Heart left ventricle (tissue), 16 donors: ENCODE data around the gene FYN. TPM values are rescaled to one million over a fixed set of nuclear protein-coding genes. Genes with fewer than 3 reads are reported as not detected.

Experiments used
- ATAC-seq, 4 donors: fragments of 200-7000 bp; cut with Tn5 transposase; one replicate each; pipeline ENCODE4 v1.9.1; 2020 to 2022; ENCODE audit warnings: moderate library complexity in 4 of 4, mild to moderate bottlenecking in 3 of 4, moderate number of reproducible peaks in 1 of 4
- DNase-seq, 5 donors: peaks; one replicate each; pipeline ENCODE4 v3.0.0-alpha.2; 2020
- H3K27ac ChIP-seq, 12 donors: fragments of 200-600 bp; sonication (generic) in 4 of 12; one replicate each; pipeline versions ENCODE4 v1.5.0 to v1.8.0; 2016 to 2022; ENCODE audit warnings: mild to moderate bottlenecking in 2 of 12
- H3K27me3 ChIP-seq, 9 donors: fragments of 200-600 bp; sonication (generic) in 2 of 9; one replicate each; pipeline versions ENCODE4 v1.5.1 to v1.8.0; 2016 to 2022; ENCODE audit warnings: mild to moderate bottlenecking in 3 of 9
- H3K36me3 ChIP-seq, 9 donors: fragments of 200-600 bp; sonication (generic) in 2 of 9; one replicate each; pipeline versions ENCODE4 v1.5.0 to v1.8.0; 2018 to 2022; ENCODE audit warnings: mild to moderate bottlenecking in 2 of 9
- H3K4me1 ChIP-seq, 12 donors: fragments of 200-600 bp; sonication (generic) in 4 of 12; one replicate each; pipeline versions ENCODE4 v1.5.0 to v1.8.0; 2016 to 2022; ENCODE audit warnings: mild to moderate bottlenecking in 3 of 12
- H3K4me3 ChIP-seq, 12 donors: fragments of 200-600 bp; sonication (generic) in 4 of 12; one replicate each; pipeline versions ENCODE4 v1.5.0 to v1.8.0; 2017 to 2022; ENCODE audit warnings: mild to moderate bottlenecking in 9 of 12, moderate library complexity in 4 of 12
- H3K9me3 ChIP-seq, 12 donors: fragments of 200-600 bp; sonication (generic) in 4 of 12; one replicate each; pipeline versions ENCODE4 v1.5.0 to v1.8.0; 2016 to 2022; ENCODE audit warnings: mild to moderate bottlenecking in 1 of 12
- POLR2A ChIP-seq, 2 donors: fragments of 450-650 bp; IDR thresholded peaks; one replicate each; pipeline ENCODE4 v1.6.1; 2017; ENCODE audit warnings: antibody characterized with exemption in 2 of 2, mild to moderate bottlenecking in 2 of 2, moderate library complexity in 2 of 2
- WGBS, 4 donors: extraction: QIAGEN DNeasy Blood & Tissue Kit in 2 of 4; methylation state at CpG; one replicate each; pipeline versions ENCODE4 v1.1.5 to v1.1.7; 2013 to 2018; 5-methylcytosine and 5-hydroxymethylcytosine counted together
- intact Hi-C, 10 donors: fragments of 100-400 bp; cut with DNase I; formaldehyde crosslinking; loops; one replicate each; pipeline versions ENCODE4 v1.11.1 to v1.14.2; 2022
- polyA plus RNA-seq, 2 donors: library from polyadenylated mRNA; stranded (reverse); fragments of 200-250 nt; gene quantifications; one replicate each; pipeline ENCODE4 v1.2.3, GENCODE V29; 2013
- total RNA-seq, 9 donors: library from RNA; depleted of rRNA in 2 of 9; stranded (reverse); fragments of >200 nt in 2 of 9; fragmentation: NEBNext Ultra II Directional in 3 of 9; extraction: Animal tissue kit (Norgen Biotek cat#: 25700) in 3 of 9; gene quantifications; one replicate each; pipeline versions ENCODE4 v1.1.0 to v1.2.4, GENCODE V29; 2016 to 2023
- TF ChIP-seq, protein P1 (sequence below), 12 donors: fragments of 200-600 bp; sonication (generic) in 4 of 12; IDR thresholded peaks; one replicate each; pipeline versions ENCODE4 v1.5.0 to v1.8.0; 2018 to 2022; ENCODE audit warnings: antibody characterized with exemption in 12 of 12, mild to moderate bottlenecking in 5 of 12
- donor health status: ischemic (EF 13 %, LVEDD 7.1; RV severe dilation, severe dysfunction).
- donor health status: healthy with polysubstance abuse.
- donor health status: DM: no; HTN: yes; CAD: no.
- donor health status: DM: no; HTN: no; CAD: no.
- donor health status: ischemic (EF 25% LVEDD 6.9; RV normal size, moderate dysfunction).
- donor health status: ischemic (EF 25% LVEDD 5.7; RV mildly dilated, moderate dysfunction).
- donor health status: healthy.
- donor health status: DM: yes; HTN: yes; CAD: no.
- donor health status: ischemic (EF 35%, LVEDD 5.7; RV mildly dilated, moderate dysfunction).
- donor health status: nonischemic (EF 11% LVEDD 7.7; RV severe dilation, severe dysfunction).
- donor health status: DM: yes; HTN: yes; CAD: no.
- donor health status: PGD.
- donor health status: ischemic (EF 29% LVEDD 5.4; RV normal size, mild dysfunction).
- donor health status: nonischemic (EF 23%, LVEDD 6.1; RV moderate dilation, normal function).

The FYN gene
- total and polyA plus RNA-seq, 11 donors: 14.7 to 72.4 (median 52.3) TPM

DNA sequence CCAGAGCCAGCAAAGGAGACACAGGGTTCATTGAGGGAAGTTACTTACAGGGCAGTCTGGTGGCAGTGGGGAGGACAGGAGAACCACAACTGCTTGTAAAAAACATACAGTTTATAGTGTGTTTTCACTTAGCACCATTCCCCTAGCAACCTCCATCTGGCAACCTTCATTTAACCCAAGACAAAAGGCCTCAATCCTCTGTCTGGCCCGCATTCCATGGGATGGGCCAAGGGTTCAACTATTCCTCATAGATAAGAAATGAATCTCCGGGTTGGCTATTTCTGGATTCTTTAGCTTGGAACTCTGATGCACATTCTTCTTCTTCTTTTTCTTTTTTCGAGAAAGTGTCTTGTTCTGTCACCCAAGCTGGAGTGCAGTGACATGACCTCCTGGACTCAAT is 26.3 kb upstream of the FYN start:
- intact Hi-C loops: no loop called here
- DNase-seq: no peak
- H3K4me3 ChIP-seq: no peak overlapping the region
- TF ChIP-seq POLR2A (IDR thresholded peaks at IDR 0.05): no peak
- TF ChIP-seq, protein P1, sequence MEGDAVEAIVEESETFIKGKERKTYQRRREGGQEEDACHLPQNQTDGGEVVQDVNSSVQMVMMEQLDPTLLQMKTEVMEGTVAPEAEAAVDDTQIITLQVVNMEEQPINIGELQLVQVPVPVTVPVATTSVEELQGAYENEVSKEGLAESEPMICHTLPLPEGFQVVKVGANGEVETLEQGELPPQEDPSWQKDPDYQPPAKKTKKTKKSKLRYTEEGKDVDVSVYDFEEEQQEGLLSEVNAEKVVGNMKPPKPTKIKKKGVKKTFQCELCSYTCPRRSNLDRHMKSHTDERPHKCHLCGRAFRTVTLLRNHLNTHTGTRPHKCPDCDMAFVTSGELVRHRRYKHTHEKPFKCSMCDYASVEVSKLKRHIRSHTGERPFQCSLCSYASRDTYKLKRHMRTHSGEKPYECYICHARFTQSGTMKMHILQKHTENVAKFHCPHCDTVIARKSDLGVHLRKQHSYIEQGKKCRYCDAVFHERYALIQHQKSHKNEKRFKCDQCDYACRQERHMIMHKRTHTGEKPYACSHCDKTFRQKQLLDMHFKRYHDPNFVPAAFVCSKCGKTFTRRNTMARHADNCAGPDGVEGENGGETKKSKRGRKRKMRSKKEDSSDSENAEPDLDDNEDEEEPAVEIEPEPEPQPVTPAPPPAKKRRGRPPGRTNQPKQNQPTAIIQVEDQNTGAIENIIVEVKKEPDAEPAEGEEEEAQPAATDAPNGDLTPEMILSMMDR (IDR thresholded peaks at IDR 0.05): no peak
- no peaks in the 10 kb centered on the region for H3K27me3 ChIP-seq
- no peak overlapping the region for H3K27ac ChIP-seq
- no peaks in the 10 kb centered on the region for H3K36me3 ChIP-seq
- no peaks in the 10 kb centered on the region for H3K9me3 ChIP-seq
- WGBS, 4 donors: 68 to 85% (median 74%) methylated on average over 3 of the region's 3 CpGs
- ATAC-seq: no peak
- H3K4me1 ChIP-seq: no peaks in the 10 kb centered on the region

DNA sequence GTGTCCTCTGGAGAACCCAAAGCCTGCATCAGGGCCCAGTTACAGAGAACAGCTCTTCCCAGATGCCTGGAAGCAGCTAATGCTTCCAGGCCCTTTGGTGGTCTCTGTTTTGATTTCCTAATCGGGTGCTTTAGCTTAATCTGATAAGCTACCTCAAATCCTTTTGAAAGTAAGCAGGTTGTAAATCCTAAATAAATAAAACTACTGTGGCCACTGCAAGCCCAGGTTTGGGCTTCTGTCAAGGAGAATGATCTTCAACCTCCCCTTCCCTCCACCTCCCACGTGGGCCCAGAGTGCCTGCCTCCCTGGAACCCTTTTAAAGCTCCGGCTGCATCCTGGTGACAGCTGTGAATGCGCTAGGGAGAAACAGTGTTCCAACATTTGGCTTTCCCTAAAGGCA is 25.2 kb upstream of the FYN start:
- intact Hi-C loops: no loop called here
- DNase-seq (no peak), ATAC-seq (no peak)
- no peaks in the 10 kb centered on the region for H3K4me1 ChIP-seq
- no peaks in the 10 kb centered on the region for H3K36me3 ChIP-seq
- TF ChIP-seq POLR2A (IDR thresholded peaks at IDR 0.05): no peak
- no peaks in the 10 kb centered on the region for H3K9me3 ChIP-seq
- no peaks in the 10 kb centered on the region for H3K27me3 ChIP-seq
- WGBS, 4 donors: 70 to 90% (median 79%) methylated on average over 4 of the region's 4 CpGs
- H3K4me3 ChIP-seq: no peak overlapping the region
- H3K27ac ChIP-seq: no peak overlapping the region

DNA sequence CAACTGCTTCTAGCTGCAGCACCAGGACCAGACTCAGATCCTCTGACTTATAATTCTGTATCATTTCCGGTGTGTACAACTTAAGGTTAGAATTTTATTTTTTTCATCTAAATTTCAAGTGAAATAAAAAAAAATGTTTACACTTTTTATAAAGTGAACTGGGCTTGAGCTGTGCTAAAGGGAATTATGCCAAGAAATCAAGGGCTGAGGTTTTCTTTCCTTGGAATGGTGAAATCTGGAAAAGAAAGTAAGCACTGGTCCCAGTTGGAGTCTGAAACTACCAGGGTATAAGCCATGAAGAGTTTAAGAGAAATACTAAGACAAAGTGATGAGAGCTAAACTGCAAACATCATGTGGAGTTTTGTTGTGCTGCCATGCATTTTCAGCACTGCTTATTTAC is 21.7 kb upstream of the FYN start:
- no peak for TF ChIP-seq POLR2A (IDR thresholded peaks at IDR 0.05)
- TF ChIP-seq, protein P1 (IDR thresholded peaks at IDR 0.05): no peak
- Histone ChIP-seq H3K9me3 (no peaks in the 10 kb centered on the region), H3K36me3 (no peaks in the 10 kb centered on the region), H3K27me3 (no peaks in the 10 kb centered on the region), H3K4me3 (no peak overlapping the region), H3K4me1 (no peaks in the 10 kb centered on the region), H3K27ac (no peak overlapping the region)
- WGBS, 4 donors: 92 to 94% (median 93%) methylated on average over 1 of the region's 1 CpG
- intact Hi-C loops: loop anchor here in 1 of 10 donors (5.0 kb wide), 1 partner anchor 147 kb away; no protein-coding TSS in a partner anchor
- DNase-seq (no peak), ATAC-seq (no peak)

DNA sequence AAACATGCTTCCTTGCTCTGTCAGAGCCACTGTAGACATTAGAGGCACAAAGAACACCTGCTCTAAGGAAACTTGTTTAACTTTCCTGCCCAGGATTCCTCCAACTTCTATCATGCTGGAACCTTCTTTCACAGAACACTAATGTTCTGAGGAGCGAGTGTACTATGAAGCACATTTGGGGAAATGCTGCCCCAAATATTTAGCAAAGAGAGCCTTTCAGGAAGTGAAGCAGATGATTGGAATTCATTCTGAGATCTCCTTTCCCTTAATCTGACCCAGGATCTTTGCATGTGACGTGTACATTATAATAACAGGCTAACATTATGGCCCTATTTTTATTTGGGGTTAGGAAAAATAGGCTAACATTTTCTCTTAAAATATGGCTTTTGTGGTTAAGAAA is 21.0 kb upstream of the FYN start:
- no peak for DNase-seq
- Histone ChIP-seq H3K4me3 (no peak overlapping the region), H3K27ac (no peak overlapping the region), H3K4me1 (peaks cover 0 to 5% (median 0%) of the 10 kb centered on the region in 12 donors), H3K36me3 (no peaks in the 10 kb centered on the region), H3K27me3 (no peaks in the 10 kb centered on the region), H3K9me3 (no peaks in the 10 kb centered on the region)
- ATAC-seq: no peak
- WGBS, 4 donors: 68 to 95% (median 90%) methylated on average over 2 of the region's 2 CpGs
- intact Hi-C loops: loop anchor here in 1 of 10 donors (5.0 kb wide), 1 partner anchor 148 kb away; no protein-coding TSS in a partner anchor
- TF ChIP-seq POLR2A (IDR thresholded peaks at IDR 0.05): no peak
- TF ChIP-seq, protein P1 (IDR thresholded peaks at IDR 0.05): no peak

DNA sequence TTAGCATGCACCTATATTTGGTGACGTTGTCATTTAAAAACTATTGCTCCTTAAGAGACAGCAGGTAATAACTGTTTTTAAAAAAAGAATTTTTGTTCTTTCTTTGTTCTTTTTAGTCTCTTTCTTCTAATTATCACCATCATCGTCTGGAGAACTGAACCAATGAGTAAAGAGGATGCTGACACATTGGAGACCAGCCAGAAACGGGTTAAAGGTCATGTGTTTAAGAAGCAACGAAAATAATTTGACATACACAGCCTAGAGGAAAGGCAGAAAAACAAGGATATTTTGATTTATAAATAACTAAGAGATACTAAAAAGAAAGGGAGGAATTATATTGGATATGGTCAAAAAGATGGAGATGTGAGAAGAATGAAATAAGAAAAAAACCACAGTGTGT is 19.2 kb upstream of the FYN start:
- WGBS, 4 donors: 61 to 70% (median 68%) methylated on average over 4 of the region's 4 CpGs

More for the DNA sequence above, 19.2 kb upstream of the FYN start:
- Histone ChIP-seq H3K27me3 (no peaks in the 10 kb centered on the region), H3K9me3 (no peaks in the 10 kb centered on the region), H3K36me3 (no peaks in the 10 kb centered on the region), H3K27ac (no peak overlapping the region), H3K4me1 (peaks cover 0 to 15% (median 2%) of the 10 kb centered on the region in 12 donors), H3K4me3 (no peak overlapping the region)
- TF ChIP-seq POLR2A (IDR thresholded peaks at IDR 0.05): no peak
- TF ChIP-seq, protein P1 (IDR thresholded peaks at IDR 0.05): no peak
- ATAC-seq (no peak), DNase-seq (no peak)
- intact Hi-C loops: loop anchor here in 1 of 10 donors (5.0 kb wide), 1 partner anchor 150 kb away; no protein-coding TSS in a partner anchor
